SK-N-SH (cell line): ENCODE results near the gene GPD1. TPM values are rescaled to one million over a fixed set of nuclear protein-coding genes. Genes with fewer than 3 reads are reported as not detected.

Source experiments
- CHD2 ChIP-seq: fragments of 150-350 bp; IDR thresholded peaks from 2 replicates; pipeline ENCODE4 v1.6.1; 2018; ENCODE audit warnings: low read length; ENCODE audit not compliant: partially characterized antibody
- ELF1 ChIP-seq: IDR thresholded peaks from 2 replicates; pipeline ENCODE4 v1.4.0; 2012
- EP300 ChIP-seq, 2 experiments: IDR thresholded peaks; 2 replicates each; pipeline versions ENCODE4 v1.4.0 to v1.6.1; 2012; ENCODE audit warnings: borderline replicate concordance in 1 of 2, low read depth in 1 of 2, low read length in 1 of 2
- FOSL2 ChIP-seq: IDR thresholded peaks from 2 replicates; pipeline ENCODE4 v1.4.0; 2012; ENCODE audit warnings: low read depth, mild to moderate bottlenecking, moderate library complexity, borderline replicate concordance
- FOXJ3 ChIP-seq: sonication (generic); formaldehyde crosslinking; IDR thresholded peaks from 2 replicates; pipeline ENCODE4 v1.5.1; 2020; ENCODE audit warnings: mild to moderate bottlenecking, missing genetic modification reagents
- FOXM1 ChIP-seq: IDR thresholded peaks from 2 replicates; pipeline ENCODE4 v1.4.0; 2012; ENCODE audit warnings: low read depth, mild to moderate bottlenecking
- GABPA ChIP-seq: IDR thresholded peaks from 2 replicates; pipeline ENCODE4 v1.4.0; 2012; ENCODE audit warnings: low read depth, mild to moderate bottlenecking
- GATA2 ChIP-seq: sonication (generic); formaldehyde crosslinking; IDR thresholded peaks from 2 replicates; pipeline ENCODE4 v1.5.0; 2020; ENCODE audit warnings: mild to moderate bottlenecking, missing genetic modification reagents
- JUND ChIP-seq: IDR thresholded peaks from 2 replicates; pipeline ENCODE4 v1.4.0; 2012
- MEF2A ChIP-seq: IDR thresholded peaks from 2 replicates; pipeline ENCODE4 v1.4.0; 2012; ENCODE audit warnings: low read depth, borderline replicate concordance
- MXI1 ChIP-seq: IDR thresholded peaks from 2 replicates; pipeline ENCODE4 v1.6.1; 2012; ENCODE audit warnings: mild to moderate bottlenecking, low read depth, low read length, improper control_type of control experiment
- NFIC ChIP-seq: IDR thresholded peaks from 2 replicates; pipeline ENCODE4 v1.4.0; 2012; ENCODE audit warnings: borderline replicate concordance
- NRF1 ChIP-seq: IDR thresholded peaks from 2 replicates; pipeline ENCODE4 v1.6.1; 2012; ENCODE audit warnings: low read depth, mild to moderate bottlenecking, low read length
- RFX5 ChIP-seq: IDR thresholded peaks from 2 replicates; pipeline ENCODE4 v1.6.1; 2012; ENCODE audit warnings: mild to moderate bottlenecking, improper control_type of control experiment, low read length
- SIN3A ChIP-seq: IDR thresholded peaks from 2 replicates; pipeline ENCODE4 v1.6.1; 2012; ENCODE audit warnings: low read depth, mild to moderate bottlenecking, low read length, moderate library complexity, borderline replicate concordance
- SMC3 ChIP-seq: IDR thresholded peaks from 2 replicates; pipeline ENCODE4 v1.6.1; 2012; ENCODE audit warnings: low read depth, low read length, improper control_type of control experiment
- TAF1 ChIP-seq: IDR thresholded peaks from 2 replicates; pipeline ENCODE4 v1.6.1; 2012; ENCODE audit warnings: low read depth, mild to moderate bottlenecking, low read length, moderate library complexity, borderline replicate concordance
- polyA plus RNA-seq, 3 experiments: library from polyadenylated mRNA; depleted of rRNA; stranded (reverse); fragments of >200 nt; gene quantifications; 2 replicates each; pipeline ENCODE4 v1.2.3, GENCODE V29; 2012
- TF ChIP-seq, protein P1 (sequence below): IDR thresholded peaks from 2 replicates; pipeline ENCODE4 v1.4.0; 2012; ENCODE audit warnings: low read depth, borderline replicate concordance
- TF ChIP-seq, protein P2 (sequence below): fragments of 150-350 bp; IDR thresholded peaks from 2 replicates; pipeline ENCODE4 v1.6.1; 2017; ENCODE audit warnings: antibody characterized with exemption, low read length, low read depth, borderline replicate concordance
- TF ChIP-seq, protein P3 (sequence below): IDR thresholded peaks from 2 replicates; pipeline ENCODE4; 2012
- TF ChIP-seq, protein P4 (sequence below): IDR thresholded peaks from 2 replicates; pipeline ENCODE4 v1.6.1; 2012; ENCODE audit warnings: mild to moderate bottlenecking, low read depth, low read length, moderate library complexity

The GPD1 gene
- polyA plus RNA-seq, 1 of the 3 experiments (the other 2 are of a cell fraction): 0.07 TPM

DNA sequence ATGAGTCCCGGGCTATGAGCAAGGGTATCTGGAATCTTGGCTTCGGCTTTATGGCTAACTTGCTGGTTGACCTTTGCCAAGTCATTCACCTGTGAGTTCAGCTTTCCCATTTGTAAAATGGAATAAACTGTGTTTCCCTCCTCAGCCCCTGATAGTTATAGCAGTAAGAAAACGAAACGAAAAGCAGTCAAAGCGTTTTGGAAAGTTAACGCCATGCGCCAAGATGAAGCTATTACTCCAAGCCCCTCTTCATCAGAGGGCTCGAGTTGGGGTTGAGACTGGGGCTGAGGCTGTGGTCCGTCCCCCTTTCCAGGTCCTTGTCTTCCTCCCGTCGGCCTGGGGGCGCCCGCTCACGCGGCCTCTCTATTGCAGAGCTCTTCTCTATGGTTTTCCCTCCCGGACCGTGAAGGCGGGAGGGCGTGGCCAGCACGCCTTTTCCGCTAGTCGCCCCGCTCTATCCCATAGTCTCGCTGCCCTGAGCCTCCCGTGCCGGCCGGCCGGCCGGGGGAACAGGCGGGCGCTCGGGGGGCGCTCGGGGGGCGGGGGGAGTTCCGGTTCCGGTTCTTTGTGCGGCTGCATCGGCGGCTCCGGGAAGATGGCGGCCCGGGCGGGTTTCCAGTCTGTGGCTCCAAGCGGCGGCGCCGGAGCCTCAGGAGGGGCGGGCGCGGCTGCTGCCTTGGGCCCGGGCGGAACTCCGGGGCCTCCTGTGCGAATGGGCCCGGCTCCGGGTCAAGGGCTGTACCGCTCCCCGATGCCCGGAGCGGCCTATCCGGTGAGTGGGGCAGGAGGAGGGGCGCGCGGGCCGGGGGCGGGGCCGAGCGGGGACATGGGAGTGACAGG lies 18.8 kb upstream of the GPD1 start, which contains the start of gene SMARCD1 (continued):
- TF ChIP-seq EP300 (IDR thresholded peaks at IDR 0.05; ENCODE audit: borderline replicate concordance in 1 of 2, low read depth in 1 of 2, low read length in 1 of 2): no peak
- no peak for TF ChIP-seq FOXJ3 (CRISPR knock-in tag)
- TF ChIP-seq MXI1: peak; percentile 59; the same call in 1 of the 2 replicates
- peak; percentile 5; the same call in 1 of the 2 replicates for TF ChIP-seq NFIC
- TF ChIP-seq NRF1: no peak
- TF ChIP-seq, protein P1, sequence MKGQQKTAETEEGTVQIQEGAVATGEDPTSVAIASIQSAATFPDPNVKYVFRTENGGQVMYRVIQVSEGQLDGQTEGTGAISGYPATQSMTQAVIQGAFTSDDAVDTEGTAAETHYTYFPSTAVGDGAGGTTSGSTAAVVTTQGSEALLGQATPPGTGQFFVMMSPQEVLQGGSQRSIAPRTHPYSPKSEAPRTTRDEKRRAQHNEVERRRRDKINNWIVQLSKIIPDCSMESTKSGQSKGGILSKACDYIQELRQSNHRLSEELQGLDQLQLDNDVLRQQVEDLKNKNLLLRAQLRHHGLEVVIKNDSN: no peak
- TF ChIP-seq TAF1: peak; percentile 65; the same call in 1 of the 2 replicates
- TF ChIP-seq CHD2: peak; percentile 61
- TF ChIP-seq, protein P2, sequence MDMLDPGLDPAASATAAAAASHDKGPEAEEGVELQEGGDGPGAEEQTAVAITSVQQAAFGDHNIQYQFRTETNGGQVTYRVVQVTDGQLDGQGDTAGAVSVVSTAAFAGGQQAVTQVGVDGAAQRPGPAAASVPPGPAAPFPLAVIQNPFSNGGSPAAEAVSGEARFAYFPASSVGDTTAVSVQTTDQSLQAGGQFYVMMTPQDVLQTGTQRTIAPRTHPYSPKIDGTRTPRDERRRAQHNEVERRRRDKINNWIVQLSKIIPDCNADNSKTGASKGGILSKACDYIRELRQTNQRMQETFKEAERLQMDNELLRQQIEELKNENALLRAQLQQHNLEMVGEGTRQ: no peak
- peak; percentile 63 for TF ChIP-seq ELF1
- TF ChIP-seq SIN3A: peak; percentile 68
- no peak for TF ChIP-seq RFX5
- no peak for TF ChIP-seq FOXM1
- TF ChIP-seq JUND: no peak
- TF ChIP-seq, protein P3, sequence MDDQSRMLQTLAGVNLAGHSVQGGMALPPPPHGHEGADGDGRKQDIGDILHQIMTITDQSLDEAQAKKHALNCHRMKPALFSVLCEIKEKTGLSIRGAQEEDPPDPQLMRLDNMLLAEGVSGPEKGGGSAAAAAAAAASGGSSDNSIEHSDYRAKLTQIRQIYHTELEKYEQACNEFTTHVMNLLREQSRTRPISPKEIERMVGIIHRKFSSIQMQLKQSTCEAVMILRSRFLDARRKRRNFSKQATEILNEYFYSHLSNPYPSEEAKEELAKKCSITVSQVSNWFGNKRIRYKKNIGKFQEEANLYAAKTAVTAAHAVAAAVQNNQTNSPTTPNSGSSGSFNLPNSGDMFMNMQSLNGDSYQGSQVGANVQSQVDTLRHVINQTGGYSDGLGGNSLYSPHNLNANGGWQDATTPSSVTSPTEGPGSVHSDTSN: no peak
- no peak for TF ChIP-seq GATA2 (CRISPR knock-in tag)
- TF ChIP-seq GABPA: peak; percentile 73
- TF ChIP-seq MEF2A: no peak
- no peak; the same call in 1 of the 2 replicates for TF ChIP-seq FOSL2
- peak; percentile 22; the same call in 1 of the 2 replicates for TF ChIP-seq SMC3
- TF ChIP-seq, protein P4, sequence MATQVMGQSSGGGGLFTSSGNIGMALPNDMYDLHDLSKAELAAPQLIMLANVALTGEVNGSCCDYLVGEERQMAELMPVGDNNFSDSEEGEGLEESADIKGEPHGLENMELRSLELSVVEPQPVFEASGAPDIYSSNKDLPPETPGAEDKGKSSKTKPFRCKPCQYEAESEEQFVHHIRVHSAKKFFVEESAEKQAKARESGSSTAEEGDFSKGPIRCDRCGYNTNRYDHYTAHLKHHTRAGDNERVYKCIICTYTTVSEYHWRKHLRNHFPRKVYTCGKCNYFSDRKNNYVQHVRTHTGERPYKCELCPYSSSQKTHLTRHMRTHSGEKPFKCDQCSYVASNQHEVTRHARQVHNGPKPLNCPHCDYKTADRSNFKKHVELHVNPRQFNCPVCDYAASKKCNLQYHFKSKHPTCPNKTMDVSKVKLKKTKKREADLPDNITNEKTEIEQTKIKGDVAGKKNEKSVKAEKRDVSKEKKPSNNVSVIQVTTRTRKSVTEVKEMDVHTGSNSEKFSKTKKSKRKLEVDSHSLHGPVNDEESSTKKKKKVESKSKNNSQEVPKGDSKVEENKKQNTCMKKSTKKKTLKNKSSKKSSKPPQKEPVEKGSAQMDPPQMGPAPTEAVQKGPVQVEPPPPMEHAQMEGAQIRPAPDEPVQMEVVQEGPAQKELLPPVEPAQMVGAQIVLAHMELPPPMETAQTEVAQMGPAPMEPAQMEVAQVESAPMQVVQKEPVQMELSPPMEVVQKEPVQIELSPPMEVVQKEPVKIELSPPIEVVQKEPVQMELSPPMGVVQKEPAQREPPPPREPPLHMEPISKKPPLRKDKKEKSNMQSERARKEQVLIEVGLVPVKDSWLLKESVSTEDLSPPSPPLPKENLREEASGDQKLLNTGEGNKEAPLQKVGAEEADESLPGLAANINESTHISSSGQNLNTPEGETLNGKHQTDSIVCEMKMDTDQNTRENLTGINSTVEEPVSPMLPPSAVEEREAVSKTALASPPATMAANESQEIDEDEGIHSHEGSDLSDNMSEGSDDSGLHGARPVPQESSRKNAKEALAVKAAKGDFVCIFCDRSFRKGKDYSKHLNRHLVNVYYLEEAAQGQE: no peak
